Measurements from ENCODE around the gene CAPNS1. TPM values are rescaled to one million over a fixed set of nuclear protein-coding genes. Genes with fewer than 3 reads are reported as not detected.
"Not testable (repeated sequence)": the region's sequence is repeated elsewhere in the genome, so short reads cannot be mapped to it uniquely, and the experiment has no call there.

The CAPNS1 gene
- total and polyA plus RNA-seq, 9 of the 15 experiments (the other 6 are each of a cell fraction or from before 2014, with no cell fraction given) = 77.9 to 576 (median 258) TPM

DNA sequence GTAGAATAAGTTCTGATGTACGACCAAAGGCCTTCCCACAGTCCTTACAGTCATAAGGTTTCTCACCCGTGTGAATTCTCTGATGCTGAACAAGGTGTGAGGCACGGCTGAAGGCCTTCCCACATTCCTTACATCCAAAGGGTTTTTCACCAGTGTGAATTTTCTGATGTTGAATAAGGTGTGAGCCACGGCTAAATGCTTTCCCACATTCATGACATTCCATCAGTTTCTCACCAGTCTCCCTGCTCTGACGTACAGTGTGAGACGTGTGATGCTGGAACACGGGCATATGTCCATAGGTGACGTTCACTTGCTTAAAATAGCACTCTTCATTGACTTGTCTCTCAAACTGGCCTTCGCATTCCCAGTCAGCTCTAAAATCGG, 43.4 kb downstream of the CAPNS1 start:
- no peak overlapping the region for H3K4me2 ChIP-seq (ENCODE audit: insufficient read depth, low read length)
- DNase-seq (ENCODE audit: extremely low read depth in 1 of 4, low spot score in 3 of 4) (no peak), FAIRE-seq (no peak), ATAC-seq (no peak)
- H3K27me3 ChIP-seq (ENCODE audit: control insufficient read depth in 2 of 2, insufficient read depth in 2 of 2, low read length in 2 of 2) = no peaks in the 10 kb centered on the region
- intact Hi-C loops (cut with micrococcal nuclease) = no loop called here
- POLR2A ChIA-PET = interaction anchor here (0.6 kb wide), 1 partner anchor 12 kb away, joined by 4 read pairs; no protein-coding TSS in a partner anchor
- H3K9me1 ChIP-seq (ENCODE audit: control insufficient read depth, insufficient read depth, low read length) = no peaks in the 10 kb centered on the region
- H3K4me1 ChIP-seq (replicated peaks in 1 of 2; ENCODE audit: control insufficient read depth in 2 of 2, insufficient read depth in 2 of 2, low read length in 2 of 2) = no peaks in the 10 kb centered on the region; a peak in 1 of 5 replicates
- H3K4me3 ChIP-seq = no peak overlapping the region
- in situ Hi-C loops (cut with MboI) = no loop called here
- H3K36me3 ChIP-seq (ENCODE audit: control insufficient read depth, insufficient read depth, low read length) = no peaks in the 10 kb centered on the region
- H3K9me3 ChIP-seq (replicated peaks; ENCODE audit: control insufficient read depth, insufficient read depth, low read depth, low read length) = no peaks in the 10 kb centered on the region
- 57% methylated on average over 10 of the region's 10 CpGs for WGBS (ENCODE audit: insufficient coverage, low coverage, missing lambda C conversion rate)
- H2AFZ ChIP-seq (ENCODE audit: low read depth, low read length) = no peak overlapping the region
- BruUV-seq (replicated peaks) = no TSS peak
- TF ChIP-seq ZNF253 (CRISPR knock-in tag; conservative IDR thresholded peaks at IDR 0.05) (no peak), NCOA2 (IDR thresholded peaks at IDR 0.05; ENCODE audit: partially characterized antibody in 2 of 2) (no peak), ZSCAN32 (CRISPR knock-in tag; IDR thresholded peaks at IDR 0.05) (no peak), ZC3H8 (IDR thresholded peaks at IDR 0.05) (no peak), ZNF561 (CRISPR knock-in tag; conservative IDR thresholded peaks at IDR 0.05) (no peak), CAMTA2 (CRISPR knock-in tag; conservative IDR thresholded peaks at IDR 0.05) (no peak), RBM25 (IDR thresholded peaks at IDR 0.05; ENCODE audit: low read depth, low read length, severe bottlenecking) (no peak), C11orf30 (IDR thresholded peaks at IDR 0.05; ENCODE audit: low read depth) (no peak)
- TF ChIP-seq, protein P1, sequence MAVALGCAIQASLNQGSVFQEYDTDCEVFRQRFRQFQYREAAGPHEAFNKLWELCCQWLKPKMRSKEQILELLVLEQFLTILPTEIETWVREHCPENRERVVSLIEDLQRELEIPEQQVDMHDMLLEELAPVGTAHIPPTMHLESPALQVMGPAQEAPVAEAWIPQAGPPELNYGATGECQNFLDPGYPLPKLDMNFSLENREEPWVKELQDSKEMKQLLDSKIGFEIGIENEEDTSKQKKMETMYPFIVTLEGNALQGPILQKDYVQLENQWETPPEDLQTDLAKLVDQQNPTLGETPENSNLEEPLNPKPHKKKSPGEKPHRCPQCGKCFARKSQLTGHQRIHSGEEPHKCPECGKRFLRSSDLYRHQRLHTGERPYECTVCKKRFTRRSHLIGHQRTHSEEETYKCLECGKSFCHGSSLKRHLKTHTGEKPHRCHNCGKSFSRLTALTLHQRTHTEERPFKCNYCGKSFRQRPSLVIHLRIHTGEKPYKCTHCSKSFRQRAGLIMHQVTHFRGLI (CRISPR knock-in tag; IDR thresholded peaks at IDR 0.05) = no peak
- TF ChIP-seq, protein P2, sequence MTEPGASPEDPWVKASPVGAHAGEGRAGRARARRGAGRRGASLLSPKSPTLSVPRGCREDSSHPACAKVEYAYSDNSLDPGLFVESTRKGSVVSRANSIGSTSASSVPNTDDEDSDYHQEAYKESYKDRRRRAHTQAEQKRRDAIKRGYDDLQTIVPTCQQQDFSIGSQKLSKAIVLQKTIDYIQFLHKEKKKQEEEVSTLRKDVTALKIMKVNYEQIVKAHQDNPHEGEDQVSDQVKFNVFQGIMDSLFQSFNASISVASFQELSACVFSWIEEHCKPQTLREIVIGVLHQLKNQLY (CRISPR knock-in tag; conservative IDR thresholded peaks at IDR 0.05) = no peak
- TF ChIP-seq, protein P3, sequence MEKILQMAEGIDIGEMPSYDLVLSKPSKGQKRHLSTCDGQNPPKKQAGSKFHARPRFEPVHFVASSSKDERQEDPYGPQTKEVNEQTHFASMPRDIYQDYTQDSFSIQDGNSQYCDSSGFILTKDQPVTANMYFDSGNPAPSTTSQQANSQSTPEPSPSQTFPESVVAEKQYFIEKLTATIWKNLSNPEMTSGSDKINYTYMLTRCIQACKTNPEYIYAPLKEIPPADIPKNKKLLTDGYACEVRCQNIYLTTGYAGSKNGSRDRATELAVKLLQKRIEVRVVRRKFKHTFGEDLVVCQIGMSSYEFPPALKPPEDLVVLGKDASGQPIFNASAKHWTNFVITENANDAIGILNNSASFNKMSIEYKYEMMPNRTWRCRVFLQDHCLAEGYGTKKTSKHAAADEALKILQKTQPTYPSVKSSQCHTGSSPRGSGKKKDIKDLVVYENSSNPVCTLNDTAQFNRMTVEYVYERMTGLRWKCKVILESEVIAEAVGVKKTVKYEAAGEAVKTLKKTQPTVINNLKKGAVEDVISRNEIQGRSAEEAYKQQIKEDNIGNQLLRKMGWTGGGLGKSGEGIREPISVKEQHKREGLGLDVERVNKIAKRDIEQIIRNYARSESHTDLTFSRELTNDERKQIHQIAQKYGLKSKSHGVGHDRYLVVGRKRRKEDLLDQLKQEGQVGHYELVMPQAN (IDR thresholded peaks at IDR 0.05; ENCODE audit: borderline replicate concordance) = no peak
- CTCF ChIA-PET (ENCODE audit: low intra/inter-chr PET ratio) = no interaction called here
- H3K9ac ChIP-seq (ENCODE audit: insufficient read depth in 1 of 2, low read depth in 2 of 2, low read length in 2 of 2) = no peak overlapping the region
- no peak overlapping the region for H3K27ac ChIP-seq (ENCODE audit: extremely low read depth, low read depth, low read length)
- no peaks in the 10 kb centered on the region for H4K20me1 ChIP-seq (replicated peaks; ENCODE audit: control insufficient read depth, insufficient read depth, low read length)
- no peaks in the 10 kb centered on the region for H3K79me2 ChIP-seq (ENCODE audit: control insufficient read depth, insufficient read depth, low read length)

DNA sequence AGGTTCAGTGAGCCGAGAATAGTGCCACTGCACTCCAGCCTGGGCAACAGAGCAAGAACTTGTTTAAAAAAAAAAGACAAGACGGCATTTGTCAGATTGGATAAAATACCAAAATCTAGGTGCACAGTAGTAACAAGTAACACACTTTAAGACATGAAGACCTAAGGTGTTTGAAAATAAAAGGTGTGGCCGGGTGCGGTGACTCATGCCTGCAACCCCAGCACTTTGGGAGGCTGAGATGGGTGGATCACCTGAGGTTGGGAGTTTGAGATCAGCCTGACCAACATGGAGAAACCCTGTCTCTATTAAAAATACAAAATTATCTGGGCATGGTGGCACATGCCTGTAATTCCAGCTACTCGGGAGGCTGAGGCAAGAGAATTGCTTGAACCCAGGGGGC, 46.9 kb downstream of the CAPNS1 start:
- in situ Hi-C loops (cut with MboI); H3K4me1 ChIP-seq (replicated peaks in 1 of 2; ENCODE audit: control insufficient read depth in 2 of 2, insufficient read depth in 2 of 2, low read length in 2 of 2); H3K79me2 ChIP-seq (ENCODE audit: control insufficient read depth, insufficient read depth, low read length); POLR2A ChIA-PET; H3K4me3 ChIP-seq; H2AFZ ChIP-seq (ENCODE audit: low read depth, low read length); FAIRE-seq; intact Hi-C loops (cut with micrococcal nuclease); H3K9ac ChIP-seq (ENCODE audit: insufficient read depth in 1 of 2, low read depth in 2 of 2, low read length in 2 of 2); H3K27ac ChIP-seq (ENCODE audit: extremely low read depth, low read depth, low read length); DNase-seq (ENCODE audit: extremely low read depth in 1 of 4, low spot score in 3 of 4); H3K9me1 ChIP-seq (ENCODE audit: control insufficient read depth, insufficient read depth, low read length); H3K9me3 ChIP-seq (replicated peaks; ENCODE audit: control insufficient read depth, insufficient read depth, low read depth, low read length); CTCF ChIA-PET (ENCODE audit: low intra/inter-chr PET ratio); H3K4me2 ChIP-seq (ENCODE audit: insufficient read depth, low read length); H3K27me3 ChIP-seq (ENCODE audit: control insufficient read depth in 2 of 2, insufficient read depth in 2 of 2, low read length in 2 of 2); BruUV-seq (replicated peaks); H4K20me1 ChIP-seq (replicated peaks; ENCODE audit: control insufficient read depth, insufficient read depth, low read length); H3K36me3 ChIP-seq (ENCODE audit: control insufficient read depth, insufficient read depth, low read length); ATAC-seq: not testable (repeated sequence)
- whole genome bisulfite sequencing (ENCODE audit: insufficient coverage, low coverage, missing lambda C conversion rate) = 43% methylated on average over 5 of the region's 5 CpGs

Measured in K562 (cell line).